ENCODE data around the gene GYS1.
"Not testable (repeated sequence)": the region's sequence is repeated elsewhere in the genome, so short reads cannot be mapped to it uniquely, and the experiment has no call there.

GYS1 gene

DNA sequence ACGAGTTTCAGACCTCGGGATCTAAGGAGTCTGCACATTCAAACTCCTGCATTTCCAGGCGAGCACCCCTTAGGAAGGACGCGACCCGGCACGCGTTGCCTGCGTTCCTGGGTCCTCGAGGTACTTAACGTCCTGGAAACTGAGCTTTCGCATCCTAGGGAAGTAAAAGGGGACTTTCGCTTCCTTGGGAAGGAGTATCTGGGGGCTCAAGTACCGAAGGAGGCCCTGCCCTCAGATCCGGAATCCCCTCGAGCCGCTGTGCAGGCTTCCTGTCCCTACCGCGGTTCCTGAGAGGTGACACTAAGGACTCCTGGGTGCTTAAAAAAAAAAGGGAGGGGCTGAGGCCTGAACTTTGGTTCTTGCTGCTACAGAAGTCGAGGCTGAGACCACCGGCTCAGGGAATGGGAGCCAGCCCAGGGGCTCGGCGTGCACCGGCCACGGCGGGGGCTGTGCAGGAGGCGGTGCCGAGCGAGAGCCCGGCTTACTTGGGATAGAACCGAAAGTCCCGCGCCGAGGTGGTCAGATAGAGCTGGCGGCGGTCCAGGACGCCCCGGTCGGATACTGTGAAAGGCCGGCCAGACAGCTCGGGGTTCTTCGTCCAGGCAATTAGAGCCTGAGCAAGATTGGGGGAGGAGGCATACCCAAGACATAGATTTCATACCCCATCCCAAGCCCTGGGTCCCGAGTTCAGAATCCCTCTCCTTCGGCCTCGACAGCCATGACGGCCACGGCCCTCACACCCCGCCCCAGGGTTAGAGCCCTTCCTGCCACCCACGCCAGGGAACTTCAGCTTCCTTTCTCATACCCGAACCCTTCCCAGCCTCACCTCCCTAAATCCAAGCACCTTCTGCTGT is 25.5 kb upstream of the GYS1 start:
- in situ Hi-C loops (cut with MboI; ENCODE audit: low sequenced_read_pairs) = not testable (repeated sequence)

DNA sequence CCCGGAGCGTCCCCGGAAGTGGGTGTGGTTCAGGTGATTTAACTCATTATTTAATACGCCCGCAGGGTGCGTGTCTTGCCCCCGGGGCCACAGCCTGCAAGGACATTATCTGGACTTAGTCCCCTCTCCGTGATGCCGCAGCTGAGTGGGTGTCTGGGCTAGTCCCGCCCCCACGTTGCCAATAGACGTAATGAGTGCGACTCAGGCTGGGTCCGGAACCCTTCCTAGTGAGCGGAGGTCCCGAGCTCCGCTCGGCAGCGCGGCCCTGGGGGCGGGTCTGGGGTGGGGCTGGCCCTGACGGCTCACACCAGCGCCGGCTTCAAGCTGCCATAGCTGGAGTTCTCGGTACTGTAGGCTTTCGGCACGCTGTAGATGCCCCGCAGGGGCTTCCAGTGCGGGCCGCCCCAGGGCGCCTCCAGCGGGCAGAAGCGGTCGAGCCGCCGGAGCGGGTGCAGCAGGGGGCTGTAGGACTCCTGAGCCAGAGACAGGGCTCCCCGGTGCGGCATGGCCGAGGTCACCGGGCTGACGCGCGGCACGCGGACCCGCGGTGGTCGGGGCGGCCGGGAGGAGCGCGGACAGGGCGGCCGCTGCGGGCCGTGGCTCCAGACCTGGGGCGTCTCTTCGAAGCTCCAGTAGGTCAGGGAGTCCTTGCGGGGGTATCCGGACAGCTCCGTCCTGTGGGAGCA is 24.7 kb upstream of the GYS1 start:
- in situ Hi-C loops (cut with MboI; ENCODE audit: low sequenced_read_pairs) = no loop called here

DNA sequence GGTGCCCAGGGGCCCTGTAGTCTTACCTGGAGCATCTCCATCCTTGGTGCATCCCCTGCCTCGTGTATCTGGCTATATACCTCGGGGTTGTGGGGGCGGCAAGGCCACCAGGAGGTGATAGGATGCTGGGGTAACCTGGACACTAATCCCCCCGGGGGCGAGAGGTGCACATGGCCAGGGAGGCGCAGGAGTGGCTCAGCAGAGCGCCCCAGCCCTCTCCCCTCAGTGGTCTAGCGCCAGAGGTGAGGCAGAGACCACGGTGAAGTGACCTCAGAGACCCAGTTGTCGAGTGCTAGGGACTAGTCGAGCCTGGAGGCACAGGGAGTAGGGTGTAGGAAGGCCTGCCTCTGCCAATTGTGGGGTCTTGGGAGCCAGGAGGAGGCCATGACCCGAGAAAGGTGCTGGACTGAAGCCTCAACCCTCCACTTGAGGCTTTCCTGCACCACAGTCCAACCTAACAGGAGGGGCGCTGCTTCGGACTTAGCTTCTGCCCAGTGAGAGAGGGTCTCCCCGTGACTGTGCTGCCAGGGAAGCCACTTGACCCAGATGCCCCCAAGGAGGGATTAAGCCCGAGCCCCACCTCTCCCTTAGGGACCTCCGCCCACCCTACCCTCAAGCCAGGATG is 24.0 kb upstream of the GYS1 start, which contains the start of gene LHB:
Gene LHB (minus strand): TSS at position 51 of the 625 bp plus-strand sequence. CDS start 10 bp downstream, at position 41.
- in situ Hi-C loops (cut with MboI; ENCODE audit: low sequenced_read_pairs) = no loop called here

DNA sequence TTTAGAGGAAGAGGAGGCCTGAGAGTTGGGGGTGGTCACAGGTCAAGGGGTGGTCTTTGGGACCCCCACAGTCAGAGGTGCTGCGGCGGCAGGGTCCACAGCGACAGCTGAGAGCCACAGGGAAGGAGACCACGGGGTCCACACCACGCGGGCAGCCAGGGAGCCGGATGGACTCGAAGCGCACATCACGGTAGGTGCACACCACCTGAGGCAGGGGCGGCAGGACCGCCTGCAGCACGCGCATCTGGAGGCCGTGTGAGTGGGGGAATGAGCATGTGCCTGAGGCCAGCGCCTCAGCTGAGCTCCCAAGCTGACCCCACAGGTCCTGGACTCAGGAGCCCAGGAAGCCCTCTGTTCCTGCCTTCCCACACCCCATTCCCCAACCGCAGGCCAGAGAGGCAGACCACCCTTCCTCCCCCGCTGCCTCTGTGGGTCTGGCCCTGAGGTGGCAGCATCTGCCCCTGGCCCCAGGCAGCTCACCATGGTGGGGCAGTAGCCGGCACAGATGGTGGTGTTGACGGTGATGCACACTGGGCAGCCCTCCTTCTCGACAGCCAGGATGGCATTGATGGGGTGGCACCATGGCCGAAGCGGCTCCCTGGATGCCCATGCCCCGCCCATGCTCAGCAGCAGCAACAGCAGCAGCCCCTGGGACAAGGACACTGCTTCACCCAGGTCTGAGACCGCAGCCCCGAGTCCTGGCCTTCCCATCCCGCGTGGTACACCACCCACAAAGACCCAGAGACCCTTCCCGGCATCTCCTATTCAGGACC is 23.1 kb upstream of the GYS1 start:
- in situ Hi-C loops (cut with MboI; ENCODE audit: low sequenced_read_pairs) = no loop called here

DNA sequence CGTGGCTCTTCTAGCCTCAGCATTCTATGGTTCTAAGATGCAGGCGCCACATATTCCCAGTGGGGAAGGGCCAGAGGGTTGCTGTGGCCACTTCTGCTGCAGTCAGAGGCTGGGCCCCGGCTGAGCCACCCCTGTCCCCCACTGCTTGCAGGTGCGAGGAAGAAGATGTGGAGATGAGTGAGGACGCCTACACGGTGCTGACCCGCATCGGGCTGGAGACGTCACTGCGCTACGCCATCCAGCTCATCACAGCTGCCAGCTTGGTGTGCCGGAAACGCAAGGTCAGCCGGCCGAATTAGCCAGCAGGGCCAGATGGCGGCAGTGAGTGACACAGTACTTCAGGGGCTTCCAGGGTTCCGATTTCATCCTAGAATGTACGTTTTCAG is 21.8 kb upstream of the GYS1 start:
- in situ Hi-C loops (cut with MboI; ENCODE audit: low sequenced_read_pairs) = no loop called here

DNA sequence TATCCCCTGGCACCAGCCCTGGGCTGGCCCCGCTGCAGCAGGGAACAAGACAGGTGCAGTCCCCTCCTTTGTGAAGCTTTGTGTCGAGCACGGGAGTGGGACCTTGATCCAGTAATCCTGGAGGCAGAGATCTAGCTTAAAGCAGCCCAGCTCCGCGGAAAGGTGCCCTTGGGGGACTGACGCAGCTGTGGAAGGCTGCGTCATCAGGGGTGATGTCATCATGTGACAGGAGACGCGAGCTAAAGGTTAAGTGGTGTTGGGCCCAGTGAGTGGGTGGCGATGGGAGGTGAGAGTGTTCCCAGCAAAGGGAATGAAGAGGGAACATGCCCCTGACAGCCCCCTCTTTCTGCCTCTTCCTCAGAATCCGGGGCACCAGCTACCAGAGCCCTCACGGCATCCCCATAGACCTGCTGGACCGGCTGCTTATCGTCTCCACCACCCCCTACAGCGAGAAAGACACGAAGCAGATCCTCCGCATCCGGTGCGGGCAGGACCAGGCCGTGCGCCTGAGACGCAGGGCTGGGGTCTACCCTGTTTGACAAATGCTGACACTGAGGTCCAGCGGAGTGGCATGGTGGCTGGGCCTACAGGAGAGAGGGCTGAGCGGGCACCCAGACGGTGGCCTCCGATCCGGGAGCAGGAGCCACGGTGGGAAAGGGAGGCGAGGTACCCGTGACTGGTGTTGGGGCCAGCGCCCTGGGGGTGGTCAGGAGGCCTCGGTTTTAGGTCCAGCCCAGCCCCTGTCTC is 21.2 kb upstream of the GYS1 start:
- in situ Hi-C loops (cut with MboI; ENCODE audit: low sequenced_read_pairs) = no loop called here

DNA sequence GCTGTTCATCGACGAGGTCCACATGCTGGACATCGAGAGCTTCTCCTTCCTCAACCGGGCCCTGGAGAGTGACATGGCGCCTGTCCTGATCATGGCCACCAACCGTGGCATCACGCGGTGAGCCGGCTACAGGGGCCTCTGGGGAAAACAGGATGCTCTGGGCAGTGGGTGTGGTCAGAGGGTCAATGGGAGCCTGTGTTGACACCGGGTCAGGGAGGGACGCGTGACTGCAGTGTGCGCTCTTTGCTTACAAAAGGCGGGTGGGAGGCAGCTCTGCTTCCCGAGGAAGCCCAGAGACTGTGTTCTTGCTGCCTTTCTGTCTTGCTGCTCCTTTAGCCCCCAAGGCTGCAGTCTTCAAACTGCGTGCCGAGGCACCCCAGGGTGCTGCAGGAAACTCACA is 18.1 kb upstream of the GYS1 start:
- in situ Hi-C loops (cut with MboI; ENCODE audit: low sequenced_read_pairs) = no loop called here

DNA sequence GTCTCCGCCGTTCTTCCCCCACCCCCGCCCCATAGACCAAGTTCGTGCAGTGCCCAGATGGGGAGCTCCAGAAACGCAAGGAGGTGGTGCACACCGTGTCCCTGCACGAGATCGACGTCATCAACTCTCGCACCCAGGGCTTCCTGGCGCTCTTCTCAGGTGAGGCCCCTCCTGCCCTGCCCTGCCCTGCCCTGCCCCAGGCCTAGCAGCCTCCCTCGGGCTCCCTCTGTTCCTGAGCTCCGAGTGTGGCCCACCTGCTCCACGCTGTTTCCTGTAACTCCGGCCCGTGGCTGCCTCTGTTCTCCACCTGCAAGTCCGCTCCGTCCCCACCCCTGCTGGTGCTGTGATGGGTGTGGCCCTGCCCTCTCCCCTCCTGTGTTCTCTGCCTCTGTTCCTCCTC is 17.3 kb upstream of the GYS1 start:
- in situ Hi-C loops (cut with MboI; ENCODE audit: low sequenced_read_pairs) = no loop called here

DNA sequence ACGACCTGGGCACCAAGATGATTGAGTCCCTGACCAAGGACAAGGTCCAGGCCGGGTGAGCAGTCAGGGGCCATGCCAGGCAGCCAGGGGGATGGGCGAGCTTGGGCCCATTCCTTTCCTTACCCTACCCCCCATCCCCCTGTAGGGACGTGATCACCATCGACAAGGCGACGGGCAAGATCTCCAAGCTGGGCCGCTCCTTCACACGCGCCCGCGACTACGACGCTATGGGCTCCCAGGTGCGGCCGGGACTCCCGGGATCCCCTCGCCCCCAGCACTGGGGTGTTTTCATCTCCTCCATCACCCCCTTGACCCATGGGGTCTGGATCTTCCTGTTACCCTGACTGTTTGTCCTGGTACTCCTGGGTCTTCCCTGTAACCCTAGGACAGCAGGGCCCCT is 16.7 kb upstream of the GYS1 start:
- in situ Hi-C loops (cut with MboI; ENCODE audit: low sequenced_read_pairs) = no loop called here

DNA sequence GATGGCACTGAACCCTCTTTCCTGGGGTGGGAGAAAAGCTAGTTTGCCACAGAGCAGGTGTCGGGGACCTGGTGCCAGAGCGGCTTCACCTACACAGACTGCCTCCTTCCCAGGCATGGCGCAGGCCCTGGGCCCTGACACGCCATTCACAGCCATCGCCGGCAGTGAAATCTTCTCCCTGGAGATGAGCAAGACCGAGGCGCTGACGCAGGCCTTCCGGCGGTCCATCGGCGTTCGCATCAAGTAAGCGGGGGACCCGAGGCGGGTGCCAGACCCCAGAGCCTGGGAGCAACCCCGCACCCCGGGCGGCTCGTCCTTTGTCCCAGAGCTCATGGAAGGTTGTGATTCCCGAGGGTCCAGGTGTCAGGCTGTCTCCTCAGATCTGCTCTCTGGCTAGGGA is 13.8 kb upstream of the GYS1 start:
- in situ Hi-C loops (cut with MboI; ENCODE audit: low sequenced_read_pairs) = no loop called here

DNA sequence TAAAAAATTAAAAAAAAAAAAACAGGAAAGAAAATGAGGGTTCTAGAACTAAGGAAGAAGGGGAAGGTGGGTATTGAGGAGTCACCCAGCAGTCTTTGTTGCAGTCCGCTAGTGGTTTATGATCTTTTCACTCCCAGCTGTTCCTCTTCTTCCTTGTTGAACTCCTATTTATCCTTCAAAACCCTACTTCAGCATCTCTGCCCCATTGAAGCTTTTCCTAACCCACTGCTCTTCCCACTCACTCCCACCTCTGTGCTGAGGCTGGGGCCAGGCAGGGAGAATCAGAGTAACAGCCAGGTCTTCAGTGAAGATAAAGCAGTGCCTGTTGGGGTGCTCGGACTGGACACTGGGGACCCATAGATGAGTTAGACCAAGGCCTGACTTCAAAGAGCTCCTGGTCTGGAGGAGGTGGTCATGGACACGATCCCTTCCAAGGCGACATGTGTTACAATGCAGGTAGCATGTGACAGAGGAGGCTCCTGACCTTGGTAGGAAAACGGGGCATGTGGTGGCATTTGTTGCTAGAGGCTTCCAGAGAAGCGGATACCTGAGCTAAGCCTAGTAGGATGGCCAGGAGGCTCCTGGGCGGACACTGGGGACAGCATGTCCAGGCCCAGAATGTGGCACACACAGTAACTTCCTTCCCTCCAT is 12.0 kb upstream of the GYS1 start:
- in situ Hi-C loops (cut with MboI; ENCODE audit: low sequenced_read_pairs) = no loop called here

DNA sequence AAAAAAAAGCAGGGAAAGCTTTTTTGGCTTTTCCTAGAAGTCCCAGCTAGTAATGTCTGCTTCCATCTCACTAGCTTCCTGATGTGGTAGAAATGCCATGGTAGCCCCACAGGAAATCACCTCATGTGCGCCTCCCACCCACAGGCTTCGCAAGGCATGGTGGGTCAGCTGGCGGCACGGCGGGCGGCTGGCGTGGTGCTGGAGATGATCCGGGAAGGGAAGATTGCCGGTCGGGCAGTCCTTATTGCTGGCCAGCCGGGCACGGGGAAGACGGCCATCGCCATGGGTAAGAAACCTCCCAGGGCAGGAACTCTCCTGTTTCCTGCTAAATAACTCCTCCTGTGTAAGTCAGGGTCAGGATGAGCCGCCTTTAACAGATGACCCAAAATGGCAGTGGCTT is 11.0 kb upstream of the GYS1 start:
- in situ Hi-C loops (cut with MboI; ENCODE audit: low sequenced_read_pairs) = no loop called here

DNA sequence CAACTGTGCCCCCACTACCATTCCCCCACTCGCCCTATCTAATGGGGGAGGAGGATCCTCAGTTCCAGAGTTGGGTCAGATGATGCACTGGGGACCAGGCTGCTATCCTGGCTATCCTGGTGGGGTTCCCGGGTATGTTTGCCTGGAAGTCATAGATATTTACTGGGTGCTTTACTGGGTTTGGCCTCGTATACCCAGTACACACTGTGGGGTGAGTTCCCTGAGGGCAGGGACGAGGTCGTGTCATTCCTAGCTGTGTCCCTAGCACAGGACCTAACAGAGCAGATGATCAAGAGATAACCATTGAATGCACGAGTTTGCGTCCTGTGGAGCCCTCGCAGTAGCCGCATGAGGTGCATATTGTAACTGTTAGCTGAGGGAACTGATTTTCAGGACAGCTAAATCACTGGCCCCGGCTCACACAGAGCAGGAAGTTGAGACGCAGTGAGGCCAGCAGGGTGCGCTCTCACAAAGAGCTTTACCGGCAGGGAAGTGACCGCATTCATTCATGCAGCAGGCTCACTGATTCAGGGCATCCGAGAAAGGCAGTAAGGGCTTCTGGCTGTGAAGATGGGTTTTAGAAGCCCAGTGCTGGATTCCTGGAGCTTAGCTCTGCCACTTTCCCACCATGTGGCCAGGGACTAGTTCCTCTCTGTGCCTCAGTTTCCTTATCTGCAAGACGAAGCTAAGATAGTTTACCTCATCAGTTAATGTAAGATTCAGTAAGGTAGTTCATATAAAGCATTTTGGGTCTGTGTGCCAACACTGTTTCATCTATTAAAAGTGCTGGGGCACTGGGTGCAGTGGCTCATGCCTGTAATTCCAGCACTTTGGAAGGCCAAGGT is 6.6 kb upstream of the GYS1 start:
- in situ Hi-C loops (cut with MboI; ENCODE audit: low sequenced_read_pairs) = no loop called here

DNA sequence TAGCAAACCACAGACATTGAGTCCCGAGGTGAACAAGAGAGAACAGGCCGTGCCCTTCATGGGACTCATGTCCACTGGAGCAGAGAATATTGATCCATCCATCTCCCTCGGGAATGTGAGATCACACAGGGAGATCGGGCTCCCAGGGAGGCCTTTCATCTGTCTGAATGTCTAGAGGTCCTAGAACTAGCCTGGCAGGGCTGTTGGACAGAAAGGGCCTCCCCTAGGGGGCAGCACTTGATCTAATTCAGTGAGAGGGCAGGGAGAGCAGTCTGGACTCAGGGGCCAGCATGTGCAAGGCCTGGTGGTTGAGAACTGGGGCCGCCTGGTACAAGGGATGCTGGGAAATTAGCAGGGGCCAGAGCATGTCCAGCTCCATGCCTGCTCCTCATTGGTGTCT is 4.9 kb upstream of the GYS1 start:
- in situ Hi-C loops (cut with MboI; ENCODE audit: low sequenced_read_pairs) = no loop called here

DNA sequence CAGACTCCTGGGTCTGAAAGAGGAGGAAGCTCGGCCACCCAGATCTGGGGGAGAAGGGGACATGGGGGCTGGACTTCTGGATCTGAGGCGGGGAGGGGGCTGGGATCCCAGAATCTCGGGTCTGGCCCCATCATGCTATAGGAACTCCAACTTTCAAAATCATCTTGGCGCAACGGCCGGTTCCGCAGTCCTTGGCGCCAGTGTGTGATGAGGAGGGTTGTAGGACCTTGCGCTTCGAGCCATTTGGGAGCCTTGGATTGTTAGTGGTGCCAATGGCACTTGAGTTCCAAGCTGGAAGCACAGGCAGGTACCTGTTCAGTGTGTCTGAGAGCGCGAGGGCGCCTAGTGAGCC is 902 bp upstream of the GYS1 start:
- in situ Hi-C loops (cut with MboI; ENCODE audit: low sequenced_read_pairs) = no loop called here

DNA sequence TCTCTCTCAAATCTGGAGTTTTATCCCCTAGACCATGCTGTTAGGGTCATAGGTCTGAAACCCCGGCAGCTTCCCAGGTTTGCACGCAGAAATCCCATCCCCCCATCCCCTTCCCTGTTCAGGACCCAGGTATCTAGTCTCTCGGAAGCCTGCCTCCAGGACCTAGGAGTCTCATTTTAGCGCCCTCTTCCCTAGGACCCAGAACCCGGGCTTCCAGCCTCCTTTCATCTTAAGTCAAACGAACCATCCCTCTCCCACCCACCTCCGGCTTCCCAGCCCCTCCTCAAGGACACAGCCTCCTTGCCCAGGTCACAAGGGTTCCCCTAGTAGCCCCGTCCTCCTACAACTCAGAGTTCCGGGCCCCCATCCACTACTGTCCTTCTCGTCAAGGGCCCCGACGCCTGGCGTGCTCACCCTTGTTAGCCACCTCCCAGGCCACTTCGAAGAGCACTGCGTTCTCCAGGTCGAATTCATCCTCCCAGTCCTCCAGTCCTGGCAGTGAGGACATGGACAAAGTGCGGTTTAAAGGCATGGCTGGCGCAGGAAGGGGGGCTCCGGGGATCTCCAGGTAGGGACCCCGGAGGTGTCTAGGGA is 431 bp downstream of the GYS1 start:
- in situ Hi-C loops (cut with MboI; ENCODE audit: low sequenced_read_pairs) = no loop called here

DNA sequence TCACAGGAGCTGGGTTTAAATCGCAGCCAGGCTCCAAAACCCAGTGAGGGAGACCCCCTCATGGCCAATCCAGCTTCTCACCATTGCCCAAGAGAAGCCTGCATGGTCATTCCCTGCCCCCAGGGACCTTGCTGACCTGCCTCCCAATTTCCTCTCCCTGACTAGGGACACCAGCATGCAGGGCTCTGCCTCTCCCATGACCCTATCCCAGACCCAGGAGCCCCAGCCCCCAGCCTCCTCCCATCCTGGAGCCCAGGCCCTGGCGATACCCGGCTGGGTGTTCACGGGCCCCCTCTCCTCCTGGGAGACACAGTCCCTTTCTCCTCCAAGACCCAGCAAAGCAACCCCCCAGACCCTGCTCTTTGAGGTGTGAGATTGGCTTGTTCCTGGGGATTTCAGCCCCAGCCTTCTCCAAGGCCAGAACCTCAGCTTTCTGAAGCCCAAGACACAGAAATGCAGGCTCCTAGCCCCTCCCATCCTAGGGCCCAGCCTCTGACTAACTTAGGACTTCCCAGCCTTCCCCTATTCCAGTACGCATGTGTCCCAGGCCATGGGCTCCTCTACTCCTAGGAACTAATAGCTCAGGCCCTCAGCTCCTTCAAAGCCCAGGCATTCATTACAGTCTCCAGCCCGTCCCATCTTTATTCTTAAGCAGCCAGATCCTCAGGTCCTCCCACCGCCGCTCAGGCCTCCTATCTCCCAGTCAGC is 1.1 kb downstream of the GYS1 start:
- in situ Hi-C loops (cut with MboI; ENCODE audit: low sequenced_read_pairs) = no loop called here

DNA sequence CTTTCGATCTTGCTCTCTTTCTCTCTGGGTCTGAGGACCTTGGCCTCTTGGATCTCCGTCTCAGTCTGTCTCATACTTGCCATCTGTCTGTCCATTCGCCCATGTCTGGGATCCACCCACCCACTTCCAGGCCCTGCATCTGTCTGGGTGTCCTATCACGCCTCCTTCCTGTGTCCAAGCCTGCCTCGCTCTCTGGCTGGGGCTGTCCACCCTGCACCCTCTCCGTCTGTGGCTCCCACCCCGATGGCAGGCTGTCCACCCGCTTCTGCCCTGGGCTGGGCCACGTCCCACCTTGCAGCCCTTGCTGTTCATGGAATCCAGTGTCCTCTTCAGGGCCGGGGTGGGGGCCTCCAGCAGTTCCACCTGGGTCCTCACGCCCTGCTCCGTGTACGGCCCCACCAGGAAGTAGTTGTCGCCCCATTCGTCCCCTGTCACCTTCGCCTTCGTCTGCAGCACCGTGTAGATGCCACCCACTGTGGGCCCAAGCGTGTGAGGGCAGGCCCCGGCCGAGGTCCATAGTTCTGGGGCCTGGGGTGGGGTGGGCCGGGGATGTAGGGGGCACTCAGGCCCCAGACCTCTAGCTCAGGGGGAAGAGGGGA is 2.0 kb downstream of the GYS1 start:
- in situ Hi-C loops (cut with MboI; ENCODE audit: low sequenced_read_pairs) = no loop called here

Measured in HL-60/S4 (cell line).